HEK293T (cell line): ENCODE data around the gene ASIC4.

Source experiments
- CTCF ChIA-PET: fragments of 350-600 bp; formaldehyde crosslinking; extraction: SDS; loops from one replicate; lab custom pipeline; 2021; ENCODE audit warnings: antibody characterized with exemption, inconsistent platforms; lab: Yijun Ruan, JAX
- POLR2A ChIA-PET: fragments of 350-600 bp; formaldehyde crosslinking; extraction: SDS; loops from one replicate; lab custom pipeline; 2020; ENCODE audit warnings: antibody characterized with exemption, inconsistent platforms; lab: Yijun Ruan, JAX
- DNase-seq: peaks from one replicate; pipeline ENCODE4 v3.0.0; 2012; ENCODE audit warnings: mixed read lengths; ENCODE audit errors: extremely low spot score
- ARNT ChIP-seq: fragments of 450-650 bp; IDR thresholded peaks from 2 replicates; pipeline ENCODE4 v1.6.1; 2017; ENCODE audit warnings: mild to moderate bottlenecking
- BHLHE40 ChIP-seq: fragments of 450-650 bp; IDR thresholded peaks from 2 replicates; pipeline ENCODE4 v1.6.1; 2016; ENCODE audit warnings: mild to moderate bottlenecking, moderate library complexity, borderline replicate concordance
- CTBP1 ChIP-seq: fragments of 450-650 bp; IDR thresholded peaks from 2 replicates; pipeline ENCODE4 v1.6.1; 2016; ENCODE audit warnings: borderline replicate concordance
- ELF4 ChIP-seq: fragments of 450-650 bp; IDR thresholded peaks from 2 replicates; pipeline ENCODE4 v1.6.1; 2017; ENCODE audit warnings: antibody characterized with exemption
- FOXA1 ChIP-seq: fragments of 450-650 bp; IDR thresholded peaks from 2 replicates; pipeline ENCODE4 v1.6.1; 2016; ENCODE audit warnings: mild to moderate bottlenecking
- FOXK2 ChIP-seq: fragments of 450-650 bp; IDR thresholded peaks from 2 replicates; pipeline ENCODE4 v1.6.1; 2016; ENCODE audit warnings: mild to moderate bottlenecking
- FOXM1 ChIP-seq: fragments of 450-650 bp; IDR thresholded peaks from 2 replicates; pipeline ENCODE4 v1.6.1; 2017; ENCODE audit warnings: mild to moderate bottlenecking, borderline replicate concordance
- HDGF ChIP-seq: fragments of 450-650 bp; IDR thresholded peaks from 2 replicates; pipeline ENCODE4 v1.6.1; 2017; ENCODE audit warnings: antibody characterized with exemption, borderline replicate concordance
- L3MBTL2 ChIP-seq: fragments of 450-650 bp; conservative IDR thresholded peaks from 2 replicates; pipeline ENCODE4 v1.6.1; 2016; ENCODE audit warnings: mild to moderate bottlenecking
- LEF1 ChIP-seq: fragments of 450-650 bp; IDR thresholded peaks from 2 replicates; pipeline ENCODE4 v1.6.1; 2017; ENCODE audit warnings: mild to moderate bottlenecking, borderline replicate concordance
- NFRKB ChIP-seq: fragments of 450-650 bp; IDR thresholded peaks from 2 replicates; pipeline ENCODE4 v1.6.1; 2016; ENCODE audit warnings: mild to moderate bottlenecking, moderate library complexity
- PKNOX1 ChIP-seq: fragments of 450-650 bp; IDR thresholded peaks from 2 replicates; pipeline ENCODE4 v1.6.1; 2016
- SP1 ChIP-seq: fragments of 450-650 bp; IDR thresholded peaks from 2 replicates; pipeline ENCODE4 v1.6.1; 2017
- SUZ12 ChIP-seq: fragments of 450-650 bp; IDR thresholded peaks from 2 replicates; pipeline ENCODE4 v1.6.1; 2016; ENCODE audit warnings: mild to moderate bottlenecking
- TARDBP ChIP-seq: fragments of 450-650 bp; IDR thresholded peaks from 2 replicates; pipeline ENCODE4 v1.6.1; 2016
- ZNF384 ChIP-seq: fragments of 450-650 bp; IDR thresholded peaks from 2 replicates; pipeline ENCODE4 v1.6.1; 2016

Gene ASIC4

GRCh38 chr2:219538956-219539788, 24.9 kb downstream of the ASIC4 start:
- no peak for DNase-seq
- TF ChIP-seq PKNOX1: no peak
- TF ChIP-seq SP1: no peak
- no peak for TF ChIP-seq NFRKB
- no peak for TF ChIP-seq SUZ12
- TF ChIP-seq ELF4: no peak
- TF ChIP-seq FOXK2: no peak
- no peak for TF ChIP-seq TARDBP
- no peak for TF ChIP-seq CTBP1
- CTCF ChIA-PET: interaction anchor here (0.9 to 1.1 kb wide), 2 partner anchors 21 to 83 kb away, joined by 3 read pairs; no protein-coding TSS in a partner anchor
- POLR2A ChIA-PET: no interaction called here

GRCh38 chr2:219539926-219540678, 25.8 kb downstream of the ASIC4 start:
- CTCF ChIA-PET: interaction anchor here (0.9 to 2.2 kb wide), 11 partner anchors 14 to 136 kb away, joined by 3 to 23 read pairs (median 5); partner anchors contain the start of gene STK11IP
- DNase-seq: no peak
- TF ChIP-seq NFRKB: no peak
- TF ChIP-seq HDGF: no peak
- TF ChIP-seq ZNF384: no peak
- TF ChIP-seq LEF1: no peak
- POLR2A ChIA-PET: no interaction called here

GRCh38 chr2:219540784-219541504, 26.7 kb downstream of the ASIC4 start:
- DNase-seq: no peak
- no peak for TF ChIP-seq PKNOX1
- TF ChIP-seq FOXM1: no peak
- TF ChIP-seq L3MBTL2: no peak
- TF ChIP-seq ZNF384: no peak
- TF ChIP-seq LEF1: no peak
- no peak for TF ChIP-seq FOXA1
- TF ChIP-seq FOXK2: no peak
- TF ChIP-seq HDGF: no peak
- no peak for TF ChIP-seq SP1
- TF ChIP-seq SUZ12: no peak
- TF ChIP-seq TARDBP: no peak
- no peak for TF ChIP-seq ELF4
- TF ChIP-seq BHLHE40: no peak
- TF ChIP-seq NFRKB: no peak
- TF ChIP-seq CTBP1: no peak
- no peak for TF ChIP-seq ARNT
- ChIA-PET POLR2A (no interaction called here), CTCF (interaction anchor here (0.5 to 2.7 kb wide), 30 partner anchors 9 to 288 kb away, joined by 3 to 23 read pairs (median 4); partner anchors contain the start of genes ASIC4, STK11IP and TUBA4B)

GRCh38 chr2:219541611-219542180, 27.4 kb downstream of the ASIC4 start:
- ChIA-PET CTCF (interaction anchor here (0.5 to 2.7 kb wide), 33 partner anchors 8 to 589 kb away, joined by 3 to 23 read pairs (median 4); partner anchors contain the start of genes ASIC4, STK11IP and TUBA4B), POLR2A (interaction anchor here (2.0 kb wide), 1 partner anchor 56 kb away, joined by 9 read pairs; the partner anchor contains the start of gene STK11IP)
- TF ChIP-seq CTBP1 (peak; percentile 56; the same call in 1 of the 2 replicates), SUZ12 (no peak), HDGF (peak; percentile 86; the same call in 1 of the 2 replicates), LEF1 (peak; percentile 37; the same call in 1 of the 2 replicates)
- DNase-seq: peak; percentile 79

- peak; percentile 52 for DNase-seq
- CTCF ChIA-PET: interaction anchor here (0.6 to 2.7 kb wide), 3 partner anchors 33 to 931 kb away, joined by 3 to 13 read pairs (median 4); no protein-coding TSS in a partner anchor
- POLR2A ChIA-PET: interaction anchor here (0.8 to 2.0 kb wide), 7 partner anchors 19 to 186 kb away, joined by 3 to 9 read pairs (median 3); partner anchors contain the start of genes OBSL1 and STK11IP
- no peak for TF ChIP-seq TARDBP
- no peak for TF ChIP-seq ELF4
- no peak for TF ChIP-seq HDGF
- TF ChIP-seq SP1: no peak
- no peak for TF ChIP-seq LEF1
- TF ChIP-seq SUZ12: no peak
- TF ChIP-seq FOXK2: no peak
- TF ChIP-seq ZNF384: no peak
- no peak for TF ChIP-seq PKNOX1
Observed at GRCh38 chr2:219542931-219543595, 28.8 kb downstream of the ASIC4 start.
